AG10803 (cell line): ENCODE data around the gene CAPN9.

Experiments
- DNase-seq: peaks from one replicate; pipeline ENCODE4 v3.0.0; 2010; ENCODE audit warnings: low read depth
- H3K4me3 ChIP-seq: 2 replicates; pipeline ENCODE4 v1.5.1; 2011; ENCODE audit warnings: mild to moderate bottlenecking, low read length, control low read depth
- CTCF ChIP-seq: conservative IDR thresholded peaks from 2 replicates; pipeline ENCODE4 v1.5.1; 2011; ENCODE audit warnings: mild to moderate bottlenecking, low read length, control low read depth, inconsistent platforms

The CAPN9 gene

GRCh38 chr1:230781131-230781530 lies 33.9 kb downstream of the CAPN9 start:
- H3K4me3 ChIP-seq, result no peak overlapping the region
- TF ChIP-seq CTCF, result no peak
- DNase-seq, result no peak

GRCh38 chr1:230781594-230781993 lies 34.4 kb downstream of the CAPN9 start:
- no peak for DNase-seq
- H3K4me3 ChIP-seq, result no peak overlapping the region
- TF ChIP-seq CTCF, result no peak

- TF ChIP-seq CTCF, result no peak
- H3K4me3 ChIP-seq, result no peak overlapping the region
- DNase-seq, result no peak
Observed at GRCh38 chr1:230784163-230784562, 37.0 kb downstream of the CAPN9 start.

GRCh38 chr1:230785636-230786384 lies 38.6 kb downstream of the CAPN9 start:
- no peak for DNase-seq
- TF ChIP-seq CTCF, result no peak

GRCh38 chr1:230786385-230786753 lies 39.2 kb downstream of the CAPN9 start:
- DNase-seq, result no peak
- H3K4me3 ChIP-seq, result no peak overlapping the region
- no peak for TF ChIP-seq CTCF

More at GRCh38 chr1:230785636-230786384, 38.6 kb downstream of the CAPN9 start:
- H3K4me3 ChIP-seq, result no peak overlapping the region

GRCh38 chr1:230787471-230787870 lies 40.3 kb downstream of the CAPN9 start:
- no peak overlapping the region for H3K4me3 ChIP-seq
- TF ChIP-seq CTCF, result no peak
- DNase-seq, result no peak

- no peak for DNase-seq
- H3K4me3 ChIP-seq, result no peak overlapping the region
- no peak for TF ChIP-seq CTCF
Observed at GRCh38 chr1:230788561-230789275, 41.5 kb downstream of the CAPN9 start.
